ENCODE results near the gene ARL14.

Gene ARL14

DNA sequence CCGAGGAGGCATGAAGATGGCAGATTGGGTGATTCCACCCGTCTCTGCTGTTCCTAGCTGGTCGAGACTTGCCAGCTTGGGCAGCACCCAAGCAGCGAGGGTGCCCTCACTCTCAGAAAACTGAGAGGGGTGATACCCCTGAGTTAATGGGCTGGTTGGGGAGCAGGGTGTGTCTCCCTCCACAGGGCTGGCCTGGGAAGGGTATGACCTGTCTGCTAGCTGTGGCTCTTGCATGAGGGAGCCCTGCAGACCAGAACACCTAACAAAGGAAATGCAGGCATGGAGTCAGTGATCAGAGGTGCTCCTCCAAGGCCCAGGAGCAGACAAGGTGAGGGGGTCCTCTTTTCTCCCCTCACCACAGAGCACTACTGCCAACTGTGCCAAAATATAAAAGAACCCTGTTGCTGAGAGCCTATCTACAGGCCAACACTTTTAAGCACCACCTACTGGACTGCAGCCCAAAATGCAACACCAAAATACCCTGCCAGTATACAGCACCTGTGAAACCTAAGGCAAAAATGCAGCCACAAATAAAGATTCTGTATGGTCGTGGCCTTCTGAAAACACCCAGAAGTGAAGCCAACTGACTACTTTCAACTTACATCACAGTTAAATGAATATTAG is 43.3 kb downstream of the ARL14 start:
- no peak overlapping the region for H3K4me3 ChIP-seq (ENCODE audit: low read depth, low read length)

DNA sequence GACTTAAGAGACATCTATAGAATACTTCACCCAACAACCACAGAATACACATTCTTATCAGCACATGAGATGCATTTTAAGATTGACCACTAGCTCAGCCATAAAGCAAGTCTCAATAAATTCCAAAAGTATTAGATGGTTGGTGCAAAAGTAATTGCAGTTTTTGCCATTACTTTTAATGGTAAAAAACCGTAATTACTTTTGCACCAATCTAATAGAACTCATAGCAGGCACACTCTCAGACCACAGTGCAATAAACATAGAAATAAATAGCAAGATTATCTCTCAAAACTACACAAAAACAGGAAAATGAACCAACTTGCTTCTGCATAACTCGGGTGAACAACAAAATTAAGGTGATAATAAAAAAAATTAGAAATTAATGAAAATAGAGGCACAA is 45.4 kb downstream of the ARL14 start:
- no peak overlapping the region for H3K4me3 ChIP-seq (ENCODE audit: low read depth, low read length)

DNA sequence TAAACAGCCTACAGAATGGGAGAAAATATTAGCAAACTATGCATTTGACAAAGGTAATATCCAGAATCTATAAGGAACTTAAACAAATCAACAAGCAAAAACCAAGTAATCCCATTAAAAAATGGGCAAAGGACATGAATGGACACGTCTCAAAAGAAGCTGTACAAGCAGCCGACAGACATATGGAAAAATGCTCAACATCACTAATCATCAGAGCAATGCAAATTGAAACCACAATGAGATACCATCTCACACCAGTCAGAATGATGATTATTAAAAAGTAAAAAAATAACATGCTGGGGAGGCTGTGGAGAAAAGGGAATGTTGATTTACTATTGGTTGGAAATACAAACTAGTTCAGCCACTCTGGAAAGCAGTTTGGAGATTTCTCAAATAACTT is 48.4 kb downstream of the ARL14 start:
- no peak overlapping the region for H3K4me3 ChIP-seq (ENCODE audit: low read depth, low read length)
